ENCODE measurements around the gene FGFR4.

The FGFR4 gene

DNA sequence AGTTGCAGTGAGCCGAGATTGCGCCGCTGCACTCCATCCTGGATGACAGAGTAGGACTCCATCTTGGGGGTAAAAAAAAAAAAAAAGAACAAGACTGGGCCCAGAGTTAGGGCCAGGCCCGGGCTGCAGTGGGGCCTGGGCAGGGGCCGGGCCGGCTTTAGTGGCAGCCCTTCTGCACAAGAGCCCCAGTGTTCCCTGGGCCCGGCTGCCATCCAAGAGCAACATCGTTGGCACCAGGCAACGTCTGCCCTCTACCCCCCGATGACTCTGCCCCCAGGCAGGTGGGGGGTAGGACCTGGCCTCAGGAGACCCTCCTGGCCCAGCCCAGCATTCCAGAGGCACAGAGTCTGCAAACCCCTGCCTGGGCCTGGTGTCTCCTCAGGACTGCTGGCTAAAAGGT, 4.9 kb upstream of the FGFR4 start:
- no peak for TF ChIP-seq Cebpa-rat (IDR thresholded peaks at IDR 0.05)
- Histone ChIP-seq H3K36me3 (no peaks in the 10 kb centered on the region), H3K4me2 (no peak overlapping the region), H3K4me1 (peaks cover 36% of the 10 kb centered on the region), H4K20me1 (no peaks in the 10 kb centered on the region), H3K27ac (no peak overlapping the region), H3K9ac (no peak overlapping the region), H3K9me3 (no peaks in the 10 kb centered on the region), H3K27me3 (no peaks in the 10 kb centered on the region), H3K4me3 (no peak overlapping the region)

DNA sequence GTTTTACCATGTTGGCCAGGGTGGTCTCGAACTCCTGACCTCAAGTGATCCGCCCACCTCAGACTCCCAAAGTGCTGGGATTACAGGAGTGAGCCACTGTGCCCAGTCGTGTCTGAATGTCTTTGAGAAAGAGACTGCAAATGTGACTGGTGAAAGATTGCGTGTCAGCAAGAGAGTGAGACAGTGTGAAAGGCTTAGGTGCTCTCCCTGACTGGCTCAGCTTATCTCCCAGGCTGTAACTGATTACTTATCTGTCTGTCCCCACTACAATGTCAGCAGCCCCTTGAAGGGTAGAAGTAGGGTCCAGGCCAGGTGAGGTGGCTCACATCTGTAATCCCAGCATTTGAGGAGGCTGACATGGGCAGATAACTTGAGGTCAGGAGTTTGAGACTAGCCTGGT, 3.4 kb upstream of the FGFR4 start:
- Histone ChIP-seq H3K9ac (no peak overlapping the region), H3K36me3 (no peaks in the 10 kb centered on the region)

DNA sequence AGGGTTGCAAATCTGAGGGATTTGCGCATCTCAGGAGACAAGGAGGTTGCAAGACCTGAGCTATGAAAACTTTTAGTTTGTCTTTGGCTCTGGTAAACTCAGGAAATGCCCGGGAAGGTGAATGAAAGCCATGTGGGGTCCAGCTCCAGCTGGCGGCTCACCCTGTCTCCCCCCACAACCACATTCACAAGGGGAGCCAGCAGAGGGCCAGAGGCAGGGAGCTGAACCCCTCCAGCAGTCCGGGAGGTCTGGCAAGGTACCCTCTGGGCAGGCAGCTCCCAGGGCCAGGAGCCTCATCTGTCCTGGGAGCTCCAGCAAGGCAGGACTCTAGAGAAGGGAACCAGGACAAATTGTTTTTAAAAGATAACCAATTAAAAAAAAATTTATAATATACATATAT, 2.5 kb upstream of the FGFR4 start:
- Histone ChIP-seq H4K20me1 (no peaks in the 10 kb centered on the region), H3K36me3 (no peaks in the 10 kb centered on the region), H3K9ac (no peak overlapping the region), H3K27ac (no peak overlapping the region), H3K27me3 (no peaks in the 10 kb centered on the region), H3K4me2 (no peak overlapping the region; the same call in 1 of the 2 replicates), H3K4me3 (no peak overlapping the region), H3K9me3 (no peaks in the 10 kb centered on the region), H3K4me1 (peaks cover 53% of the 10 kb centered on the region)
- TF ChIP-seq Cebpa-rat (IDR thresholded peaks at IDR 0.05): no peak

More for the DNA sequence above, 3.4 kb upstream of the FGFR4 start:
- Histone ChIP-seq H3K27ac (no peak overlapping the region), H3K4me1 (peaks cover 48% of the 10 kb centered on the region), H3K4me2 (no peak overlapping the region), H3K9me3 (no peaks in the 10 kb centered on the region), H4K20me1 (no peaks in the 10 kb centered on the region), H3K27me3 (no peaks in the 10 kb centered on the region), H3K4me3 (no peak overlapping the region)
- TF ChIP-seq Cebpa-rat (IDR thresholded peaks at IDR 0.05): no peak

DNA sequence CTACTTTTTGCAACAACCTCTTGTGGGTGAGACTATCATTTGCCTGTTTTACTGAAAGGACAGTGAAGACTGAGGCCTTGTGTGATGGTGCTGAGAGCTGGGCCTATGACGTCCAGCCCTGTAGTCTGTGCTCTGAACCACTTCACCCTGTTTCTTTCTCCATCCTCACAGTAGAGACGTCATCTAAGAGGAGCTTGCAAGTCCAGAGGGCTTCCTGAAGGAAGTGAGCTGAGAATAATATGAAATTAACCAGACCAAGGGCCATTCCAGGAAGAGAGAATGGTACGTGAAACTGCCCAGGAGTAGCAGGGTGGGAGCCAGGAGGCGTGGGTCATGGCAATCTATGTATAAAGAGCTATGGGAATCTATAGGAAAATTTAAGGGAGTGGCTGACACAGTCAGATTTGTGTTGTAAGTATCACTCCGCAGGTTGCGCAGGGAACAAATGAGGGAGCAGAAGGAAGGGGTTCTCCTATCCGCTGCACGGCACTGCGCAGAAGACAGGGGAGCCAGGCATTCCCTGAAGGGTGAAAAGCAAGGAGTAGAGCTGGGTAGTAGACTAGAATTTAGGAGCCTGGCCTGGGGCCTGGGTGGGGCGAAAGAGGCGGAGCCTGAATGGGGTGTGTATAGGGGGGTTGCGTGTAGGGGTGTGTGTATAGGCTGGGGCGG, 596 bp upstream of the FGFR4 start:
- no peaks in the 10 kb centered on the region for H4K20me1 ChIP-seq
- H3K9me3 ChIP-seq: no peaks in the 10 kb centered on the region
- H3K4me3 ChIP-seq: no peak overlapping the region
- TF ChIP-seq Cebpa-rat (IDR thresholded peaks at IDR 0.05): no peak
- peaks cover 58% of the 10 kb centered on the region for H3K4me1 ChIP-seq
- H3K27me3 ChIP-seq: no peaks in the 10 kb centered on the region
- H3K4me2 ChIP-seq: peak overlapping the region; percentile 73
- H3K9ac ChIP-seq: no peak overlapping the region
- H3K27ac ChIP-seq: peak overlapping the region; percentile 28; the same call in 1 of the 2 replicates
- H3K36me3 ChIP-seq: no peaks in the 10 kb centered on the region

DNA sequence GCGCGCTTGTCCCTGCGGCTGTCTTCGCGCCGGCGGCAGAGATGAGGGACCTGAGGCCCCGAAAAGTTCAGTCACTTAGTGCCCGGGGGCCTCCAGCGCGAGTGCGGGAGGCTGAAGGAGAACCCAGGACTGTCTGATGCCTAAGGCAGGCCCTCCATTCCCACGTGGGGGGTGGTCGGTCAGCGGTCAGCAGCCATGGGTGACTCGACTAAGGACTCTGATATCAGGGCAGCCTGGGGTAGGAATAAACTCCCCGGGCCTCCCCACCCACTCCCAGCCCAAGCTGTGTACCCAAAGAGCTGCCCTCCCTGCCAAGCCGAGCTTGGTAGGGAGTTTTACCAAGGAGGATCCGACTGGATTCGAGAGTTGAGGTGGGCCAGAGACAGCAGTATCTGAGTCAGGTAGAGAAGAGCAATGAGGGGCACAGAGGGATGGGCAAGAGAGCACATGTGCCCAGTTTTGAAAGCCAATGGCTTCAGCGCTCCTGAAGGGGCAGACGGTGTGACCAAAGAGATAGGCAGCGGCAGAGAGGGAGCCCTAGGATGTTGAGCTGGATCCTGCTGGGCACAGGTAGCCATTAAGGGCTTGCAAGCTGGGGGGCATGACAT, 787 bp downstream of the FGFR4 start:
- no peaks in the 10 kb centered on the region for H3K27me3 ChIP-seq
- no peaks in the 10 kb centered on the region for H4K20me1 ChIP-seq
- peaks cover 58% of the 10 kb centered on the region for H3K4me1 ChIP-seq
- no peak for TF ChIP-seq Cebpa-rat (IDR thresholded peaks at IDR 0.05)
- peak overlapping the region; percentile 56; the same call in 1 of the 2 replicates for H3K27ac ChIP-seq
- H3K36me3 ChIP-seq: no peaks in the 10 kb centered on the region
- H3K4me3 ChIP-seq: peak overlapping the region; percentile 64
- no peaks in the 10 kb centered on the region for H3K9me3 ChIP-seq
- H3K9ac ChIP-seq: peak overlapping the region; percentile 68; the same call in 1 of the 2 replicates
- peak overlapping the region; percentile 82 for H3K4me2 ChIP-seq

DNA sequence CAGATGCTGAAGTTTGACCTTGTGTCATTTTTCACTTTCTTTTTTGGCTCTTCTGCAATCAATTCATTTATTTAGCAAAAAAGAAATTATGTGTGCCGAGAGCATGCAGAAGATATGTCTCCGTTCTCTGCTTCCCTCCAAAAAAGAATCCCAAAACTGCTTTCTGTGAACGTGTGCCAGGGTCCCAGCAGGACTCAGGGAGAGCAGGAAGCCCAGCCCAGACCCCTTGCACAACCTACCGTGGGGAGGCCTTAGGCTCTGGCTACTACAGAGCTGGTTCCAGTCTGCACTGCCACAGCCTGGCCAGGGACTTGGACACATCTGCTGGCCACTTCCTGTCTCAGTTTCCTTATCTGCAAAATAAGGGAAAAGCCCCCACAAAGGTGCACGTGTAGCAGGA, 2.4 kb downstream of the FGFR4 start:
- peak overlapping the region; percentile 75 for H3K4me2 ChIP-seq
- no peaks in the 10 kb centered on the region for H3K27me3 ChIP-seq
- H4K20me1 ChIP-seq: no peaks in the 10 kb centered on the region

DNA sequence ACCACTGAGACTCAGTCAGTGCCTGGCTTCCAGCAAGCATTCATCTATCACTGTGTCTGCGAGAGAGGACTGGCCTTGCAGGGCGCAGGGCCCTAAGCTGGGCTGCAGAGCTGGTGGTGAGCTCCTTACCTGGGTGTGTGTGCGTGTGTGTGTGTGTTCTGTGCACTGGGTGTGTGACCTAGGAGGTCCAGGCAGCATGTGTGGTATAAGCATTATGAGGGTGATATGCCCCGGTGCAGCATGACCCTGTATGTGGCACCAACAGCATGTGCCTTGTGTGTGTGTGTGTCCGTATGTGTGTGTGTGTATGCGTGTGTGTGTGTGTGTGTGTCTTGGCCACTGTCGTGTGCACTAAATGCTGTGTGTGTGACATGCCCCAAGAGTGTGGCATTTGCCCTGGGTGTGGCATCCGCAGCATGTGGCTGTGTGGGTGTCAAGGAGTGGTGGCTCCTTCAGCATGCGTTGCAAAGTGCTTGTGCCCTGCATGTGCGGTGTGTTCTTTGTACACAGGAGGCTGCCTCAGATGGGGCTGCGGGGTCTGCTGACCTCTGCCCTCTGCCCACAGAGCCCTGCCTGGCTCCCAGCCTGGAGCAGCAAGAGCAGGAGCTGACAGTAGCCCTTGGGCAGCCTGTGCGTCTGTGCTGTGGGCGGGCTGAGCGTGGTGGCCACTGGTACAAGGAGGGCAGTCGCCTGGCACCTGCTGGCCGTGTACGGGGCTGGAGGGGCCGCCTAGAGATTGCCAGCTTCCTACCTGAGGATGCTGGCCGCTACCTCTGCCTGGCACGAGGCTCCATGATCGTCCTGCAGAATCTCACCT, 3.3 kb downstream of the FGFR4 start:
- no peak for TF ChIP-seq Cebpa-rat (IDR thresholded peaks at IDR 0.05)
- no peaks in the 10 kb centered on the region for H4K20me1 ChIP-seq
- H3K36me3 ChIP-seq: no peaks in the 10 kb centered on the region
- H3K27ac ChIP-seq: no peak overlapping the region
- no peak overlapping the region for H3K4me3 ChIP-seq
- peaks cover 53% of the 10 kb centered on the region for H3K4me1 ChIP-seq
- peak overlapping the region; percentile 26; the same call in 1 of the 2 replicates for H3K9ac ChIP-seq
- H3K4me2 ChIP-seq: peak overlapping the region; percentile 75
- H3K27me3 ChIP-seq: no peaks in the 10 kb centered on the region
- no peaks in the 10 kb centered on the region for H3K9me3 ChIP-seq

More for the DNA sequence above, 2.4 kb downstream of the FGFR4 start:
- Histone ChIP-seq H3K27ac (no peak overlapping the region), H3K4me3 (no peak overlapping the region), H3K9ac (peak overlapping the region; percentile 26; the same call in 1 of the 2 replicates), H3K9me3 (no peaks in the 10 kb centered on the region), H3K4me1 (peaks cover 55% of the 10 kb centered on the region), H3K36me3 (no peaks in the 10 kb centered on the region)
- TF ChIP-seq Cebpa-rat (IDR thresholded peaks at IDR 0.05): no peak

DNA sequence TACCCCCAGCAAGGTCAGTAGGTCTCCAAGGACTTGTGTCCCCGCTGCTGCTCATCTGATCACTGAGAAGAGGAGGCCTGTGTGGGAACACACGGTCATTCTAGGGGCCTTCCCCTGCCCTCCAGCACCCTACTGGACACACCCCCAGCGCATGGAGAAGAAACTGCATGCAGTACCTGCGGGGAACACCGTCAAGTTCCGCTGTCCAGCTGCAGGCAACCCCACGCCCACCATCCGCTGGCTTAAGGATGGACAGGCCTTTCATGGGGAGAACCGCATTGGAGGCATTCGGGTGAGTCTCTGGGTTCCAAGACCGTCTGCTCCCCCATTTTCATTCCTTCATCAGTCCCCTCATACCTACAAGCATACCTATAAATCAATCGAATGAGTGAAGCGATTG, 4.1 kb downstream of the FGFR4 start:
- Histone ChIP-seq H3K27ac (no peak overlapping the region), H3K4me1 (peaks cover 53% of the 10 kb centered on the region), H3K36me3 (no peaks in the 10 kb centered on the region), H3K27me3 (no peaks in the 10 kb centered on the region), H4K20me1 (no peaks in the 10 kb centered on the region), H3K9ac (no peak overlapping the region), H3K4me2 (no peak overlapping the region), H3K4me3 (no peak overlapping the region), H3K9me3 (no peaks in the 10 kb centered on the region)
- TF ChIP-seq Cebpa-rat (IDR thresholded peaks at IDR 0.05): no peak

DNA sequence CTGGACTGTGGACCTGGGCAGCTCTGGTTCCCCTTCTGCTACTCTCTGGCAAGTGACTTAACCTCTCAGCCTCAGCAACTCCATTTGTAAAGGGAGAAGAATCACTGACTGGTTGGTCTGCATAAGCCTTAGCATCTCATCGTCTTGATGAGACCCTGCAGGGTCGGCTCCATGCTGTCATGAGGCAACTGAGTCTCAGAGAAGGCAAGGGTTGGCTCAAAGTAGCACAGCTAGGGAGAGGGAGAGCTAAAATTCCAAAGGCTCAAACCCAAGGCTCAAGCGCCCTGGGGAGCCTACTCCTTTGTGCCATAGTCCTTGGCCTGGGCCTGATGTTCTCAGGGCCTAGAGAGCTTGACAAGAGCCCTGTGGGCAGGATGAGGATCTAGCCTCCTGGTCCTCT, 4.5 kb downstream of the FGFR4 start:
- H3K27ac ChIP-seq: no peak overlapping the region
- no peaks in the 10 kb centered on the region for H3K9me3 ChIP-seq
- no peaks in the 10 kb centered on the region for H4K20me1 ChIP-seq
- no peaks in the 10 kb centered on the region for H3K27me3 ChIP-seq
- no peak for TF ChIP-seq Cebpa-rat (IDR thresholded peaks at IDR 0.05)
- no peak overlapping the region for H3K9ac ChIP-seq
- peaks cover 49% of the 10 kb centered on the region for H3K4me1 ChIP-seq
- no peak overlapping the region for H3K4me2 ChIP-seq
- no peaks in the 10 kb centered on the region for H3K36me3 ChIP-seq
- H3K4me3 ChIP-seq: no peak overlapping the region
